Spleen (tissue), 11 donors: ENCODE measurements around the gene HNRNPA2B1. TPM values are rescaled to one million over a fixed set of nuclear protein-coding genes. Genes with fewer than 3 reads are reported as not detected.

ENCODE experiments used
- DNase-seq: peaks from one replicate; pipeline ENCODE4 v3.0.0-alpha.2; 2020
- H3K27ac ChIP-seq, 8 donors: fragments of 200-600 bp; sonication (generic) in 7 of 8; 1 replicate in 4 of 8; 2 replicates in 4 of 8; pipeline versions ENCODE4 v1.5.0 to v1.8.0; 2016 to 2021; ENCODE audit warnings: inconsistent platforms in 4 of 8, mild to moderate bottlenecking in 4 of 8, moderate library complexity in 1 of 8
- H3K27me3 ChIP-seq, 7 donors: fragments of 200-600 bp; sonication (generic) in 6 of 7; replicated peaks in 1 of 7; 1 replicate in 4 of 7; 2 replicates in 3 of 7; pipeline versions ENCODE4 v1.5.0 to v1.8.0; 2016 to 2021; ENCODE audit warnings: inconsistent platforms in 3 of 7, mild to moderate bottlenecking in 1 of 7
- H3K36me3 ChIP-seq, 6 donors: fragments of 200-600 bp; sonication (generic) in 5 of 6; 1 replicate in 4 of 6; 2 replicates in 2 of 6; pipeline versions ENCODE4 v1.5.0 to v1.8.0; 2016 to 2021; ENCODE audit warnings: inconsistent platforms in 2 of 6
- H3K4me1 ChIP-seq, 6 donors: fragments of 200-600 bp; sonication (generic) in 5 of 6; 1 replicate in 3 of 6; 2 replicates in 3 of 6; pipeline versions ENCODE4 v1.5.0 to v1.8.0; 2016 to 2021; ENCODE audit warnings: inconsistent platforms in 3 of 6
- H3K4me3 ChIP-seq, 8 donors: fragments of 200-600 bp; sonication (generic) in 7 of 8; 1 replicate in 4 of 8; 2 replicates in 4 of 8; pipeline versions ENCODE4 v1.5.0 to v1.8.0; 2016 to 2021; ENCODE audit warnings: inconsistent platforms in 4 of 8, mild to moderate bottlenecking in 4 of 8, moderate library complexity in 2 of 8
- H3K9me3 ChIP-seq, 8 donors: fragments of 200-600 bp; sonication (generic) in 7 of 8; 1 replicate in 4 of 8; 2 replicates in 4 of 8; pipeline versions ENCODE4 v1.5.0 to v1.8.0; 2016 to 2021; ENCODE audit warnings: inconsistent platforms in 4 of 8
- CTCF ChIP-seq, 11 experiments: fragments of 200-600 bp in 7 of 11; fragments of 450-650 bp in 4 of 11; sonication (generic) in 4 of 11; IDR thresholded peaks in 8 of 11; conservative IDR thresholded peaks in 3 of 11; 1 replicate in 7 of 11; 2 replicates in 4 of 11; pipeline versions ENCODE4 v1.4.0 to v1.8.0; 2016 to 2021; ENCODE audit warnings: antibody characterized with exemption in 11 of 11, inconsistent platforms in 4 of 11, mild to moderate bottlenecking in 1 of 11
- POLR2A ChIP-seq, 3 donors: fragments of 450-650 bp; IDR thresholded peaks; one replicate each; pipeline ENCODE4 v1.5.1; 2017; ENCODE audit warnings: antibody characterized with exemption in 3 of 3, mild to moderate bottlenecking in 1 of 3
- POLR2AphosphoS5 ChIP-seq, 3 donors: sonication (generic); formaldehyde crosslinking; IDR thresholded peaks; one replicate each; pipeline ENCODE4 v1.5.1; 2017; ENCODE audit warnings: antibody characterized with exemption in 3 of 3
- WGBS, 5 donors: extraction: QIAGEN DNeasy Blood & Tissue Kit in 3 of 5; methylation state at CpG; one replicate each; pipeline versions ENCODE4 v1.1.5 to v1.1.7; 2013 to 2018; 5-methylcytosine and 5-hydroxymethylcytosine counted together
- intact Hi-C: fragments of 100-400 bp; cut with DNase I; formaldehyde crosslinking; loops from one replicate; pipeline ENCODE4 v1.15.0; 2023; ENCODE audit warnings: low total_unique reads
- polyA plus RNA-seq, 3 donors: library from polyadenylated mRNA; stranded (reverse); fragments of 200-250 nt; gene quantifications; one replicate each; pipeline ENCODE4 v1.2.1, GENCODE V29; 2013
- total RNA-seq, 7 donors: library from RNA; depleted of rRNA in 3 of 7; stranded (reverse); fragments of >200 nt in 3 of 7; fragmentation: NEBNext Ultra II Directional in 4 of 7; extraction: Animal tissue kit (Norgen Biotek cat#: 25700) in 4 of 7; gene quantifications; one replicate each; pipeline versions ENCODE4 v1.1.0 to v1.2.1, GENCODE V29; 2016 to 2021
- donor health status: healthy with polysubstance abuse.
- donor health status: DM: no; HTN: no; CAD: no; lungs with moderate emphysema.
- donor health status: DM: no; HTN: no; CAD: no.
- donor health status: Bipolar disorder and iron deficiency.
- donor health status: healthy.
- donor health status: DM: no; HTN: no; CAD: no.
- donor health status: DM: yes; HTN: yes; CAD: no.

Gene HNRNPA2B1
- total and polyA plus RNA-seq, 10 donors = 267 to 690 (median 458) TPM

- peaks cover 0 to 41% (median 18%) of the 10 kb centered on the region in 6 donors for H3K36me3 ChIP-seq
- no peaks in the 10 kb centered on the region for H3K27me3 ChIP-seq
- H3K4me1 ChIP-seq = peaks cover 25 to 68% (median 44%) of the 10 kb centered on the region in 6 donors
- WGBS, 5 donors = 2 to 7% (median 6%) methylated on average over 2 of the region's 2 CpGs
- intact Hi-C loops = loop anchor here (10.0 kb wide), 1 partner anchor 308 kb away; no protein-coding TSS in a partner anchor
- no peaks in the 10 kb centered on the region for H3K9me3 ChIP-seq
- no peak for DNase-seq
- peak overlapping the region; percentile 51 to 93 (median 89) for H3K4me3 ChIP-seq
- TF ChIP-seq POLR2A (IDR thresholded peaks at IDR 0.05) (no peak), POLR2AphosphoS5 (IDR thresholded peaks at IDR 0.05) (no peak), CTCF (IDR thresholded peaks at IDR 0.05 in 8 of 11, conservative IDR thresholded peaks at IDR 0.05 in 3 of 11) (no peak)
- peak overlapping the region in 6 of 8 donors; percentile 99 to 100 (median 100) for H3K27ac ChIP-seq
Observed at GRCh38 chr7:26203016-26203415, 2.5 kb upstream of the HNRNPA2B1 start.

GRCh38 chr7:26202019-26202990 lies 1.8 kb upstream of the HNRNPA2B1 start:
- DNase-seq = peak; percentile 92
- H3K27ac ChIP-seq = peak overlapping the region; percentile 99 to 100 (median 100)
- no peaks in the 10 kb centered on the region for H3K9me3 ChIP-seq
- 0 to 1% (median 0%) methylated on average over 15 to 66 of the region's 68 CpGs for WGBS, 5 donors
- intact Hi-C loops = loop anchor here (10.0 kb wide), 1 partner anchor 308 kb away; no protein-coding TSS in a partner anchor
- H3K4me1 ChIP-seq = peaks cover 26 to 68% (median 50%) of the 10 kb centered on the region in 6 donors
- peaks cover 0 to 41% (median 13%) of the 10 kb centered on the region in 6 donors for H3K36me3 ChIP-seq
- H3K4me3 ChIP-seq = peak overlapping the region; percentile 51 to 93 (median 89)
- no peaks in the 10 kb centered on the region for H3K27me3 ChIP-seq
- TF ChIP-seq POLR2AphosphoS5 (IDR thresholded peaks at IDR 0.05) (no peak), POLR2A (IDR thresholded peaks at IDR 0.05) (no peak), CTCF (IDR thresholded peaks at IDR 0.05 in 8 of 11, conservative IDR thresholded peaks at IDR 0.05 in 3 of 11) (no peak)

- intact Hi-C loops = loop anchor here (10.0 kb wide), 1 partner anchor 307 kb away; no protein-coding TSS in a partner anchor
- Histone ChIP-seq H3K27ac (peak within 1 kb of the TSS; percentile 99 to 100 (median 100)), H3K36me3 (peaks cover 0 to 41% (median 13%) of the 10 kb centered on the region in 6 donors), H3K9me3 (no peaks in the 10 kb centered on the region), H3K27me3 (no peaks in the 10 kb centered on the region), H3K4me1 (peaks cover 35 to 69% (median 56%) of the 10 kb centered on the region in 6 donors), H3K4me3 (peak within 1 kb of the TSS; percentile 51 to 93 (median 89))
- whole genome bisulfite sequencing, 5 donors = 0 to 6% (median 2%) methylated on average over 33 to 86 of the region's 86 CpGs
- DNase-seq = peak; percentile 99
- peak; percentile 96 to 98 (median 96) for TF ChIP-seq POLR2AphosphoS5 (IDR thresholded peaks at IDR 0.05)
- TF ChIP-seq POLR2A (IDR thresholded peaks at IDR 0.05) = peak; percentile 34 to 78 (median 52)
- TF ChIP-seq CTCF (IDR thresholded peaks at IDR 0.05 in 8 of 11, conservative IDR thresholded peaks at IDR 0.05 in 3 of 11) = peak in 2 of 11 experiments; percentile 5 to 14
Observed at GRCh38 chr7:26201247-26202018, 887 bp upstream of the HNRNPA2B1 start, which contains the start of gene CBX3. CBX3 (plus strand) TSS chr7:26201745; CDS start chr7:26202999, 1,254 bp downstream.
